ENCODE results near the gene CEACAM19.
"Not testable (repeated sequence)": the region's sequence is repeated elsewhere in the genome, so short reads cannot be mapped to it uniquely, and the experiment has no call there.

CEACAM19 gene, protein sequence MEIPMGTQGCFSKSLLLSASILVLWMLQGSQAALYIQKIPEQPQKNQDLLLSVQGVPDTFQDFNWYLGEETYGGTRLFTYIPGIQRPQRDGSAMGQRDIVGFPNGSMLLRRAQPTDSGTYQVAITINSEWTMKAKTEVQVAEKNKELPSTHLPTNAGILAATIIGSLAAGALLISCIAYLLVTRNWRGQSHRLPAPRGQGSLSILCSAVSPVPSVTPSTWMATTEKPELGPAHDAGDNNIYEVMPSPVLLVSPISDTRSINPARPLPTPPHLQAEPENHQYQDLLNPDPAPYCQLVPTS

DNA sequence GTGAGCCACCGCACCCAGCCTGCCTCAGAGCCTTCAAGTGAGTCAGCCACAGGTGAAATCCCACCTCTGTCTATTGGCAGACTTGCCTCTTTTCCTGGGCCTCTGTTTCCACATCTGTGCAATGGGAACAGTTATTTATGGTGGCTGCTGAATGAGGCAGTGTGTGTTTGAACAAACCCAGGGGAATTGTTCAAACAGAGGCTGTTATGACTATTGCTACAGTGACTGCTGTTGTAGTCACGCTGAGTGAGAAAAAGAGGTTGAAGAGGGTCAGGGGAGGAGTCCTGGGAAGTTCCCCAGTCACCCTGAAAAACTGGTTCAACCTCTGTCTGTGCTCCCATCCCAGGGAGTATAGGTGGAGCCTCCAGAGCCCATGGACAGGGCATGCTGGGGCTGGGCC lies at the start of gene CEACAM19:
Gene CEACAM19 (plus strand): TSS at position 83 of the 400 bp plus-strand sequence. CDS start 450 bp downstream, outside the sequence.
- Histone ChIP-seq H3K9me3 (ENCODE audit: control insufficient read depth, insufficient read depth, low read length) (no peaks in the 10 kb centered on the region), H3K36me3 (ENCODE audit: control insufficient read depth, insufficient read depth, low read length) (no peaks in the 10 kb centered on the region), H3K4me3 (ENCODE audit: low read depth, low read length) (no peak within 1 kb of the TSS), H3K27me3 (ENCODE audit: control insufficient read depth, insufficient read depth, low read length) (no peaks in the 10 kb centered on the region), H3K9ac (ENCODE audit: low read depth, low read length) (no peak within 1 kb of the TSS), H3K4me1 (ENCODE audit: control insufficient read depth, insufficient read depth, low read length) (no peaks in the 10 kb centered on the region)

DNA sequence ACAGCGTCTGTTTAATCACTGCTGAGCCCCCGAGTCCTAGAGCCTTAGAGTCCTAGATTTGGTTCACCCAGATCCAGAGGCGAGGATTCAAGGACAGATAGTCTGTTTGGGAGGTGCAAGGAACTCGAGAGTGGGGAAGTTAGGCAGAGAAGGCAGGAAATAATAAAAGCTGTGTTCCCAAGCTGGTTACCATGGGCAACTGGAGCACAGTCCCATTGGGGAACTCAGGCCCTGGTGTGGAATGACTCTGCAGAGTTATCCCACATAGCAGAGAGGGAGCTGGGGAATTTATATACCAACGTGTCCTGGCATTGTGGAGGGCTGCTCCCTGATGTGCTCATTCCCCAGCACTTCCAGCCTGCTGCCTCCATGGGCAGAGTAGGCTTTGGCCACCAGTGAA lies 48.2 kb upstream of the CEACAM19 start:
- Histone ChIP-seq H3K9me3 (ENCODE audit: control insufficient read depth, insufficient read depth, low read length) (no peaks in the 10 kb centered on the region), H3K9ac (ENCODE audit: low read depth, low read length) (no peak overlapping the region), H3K27me3 (ENCODE audit: control insufficient read depth, insufficient read depth, low read length) (no peaks in the 10 kb centered on the region), H3K4me3 (ENCODE audit: low read depth, low read length) (no peak overlapping the region), H3K4me1 (ENCODE audit: control insufficient read depth, insufficient read depth, low read length) (no peaks in the 10 kb centered on the region), H3K36me3 (ENCODE audit: control insufficient read depth, insufficient read depth, low read length) (no peaks in the 10 kb centered on the region)

DNA sequence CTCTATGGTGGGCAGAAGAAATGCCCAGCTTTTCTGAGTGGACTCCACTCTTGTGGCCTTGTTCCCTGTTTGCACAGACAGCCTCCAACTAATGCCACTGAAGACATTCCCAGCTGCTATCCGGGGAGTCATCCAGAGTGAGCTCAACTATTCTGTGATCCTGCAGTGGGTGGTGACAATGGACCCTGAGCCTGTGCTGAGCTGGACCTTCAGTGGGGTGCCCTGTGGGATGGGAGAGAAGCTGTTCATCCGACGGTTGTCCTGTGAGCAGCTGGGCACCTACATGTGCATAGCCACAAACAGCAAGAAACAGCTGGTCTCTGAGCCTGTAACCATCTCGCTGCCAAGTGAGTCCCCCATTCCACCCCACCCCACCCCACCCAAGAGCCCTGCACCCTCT lies 47.7 kb upstream of the CEACAM19 start:
- Histone ChIP-seq H3K36me3 (ENCODE audit: control insufficient read depth, insufficient read depth, low read length) (no peaks in the 10 kb centered on the region), H3K9ac (ENCODE audit: low read depth, low read length) (no peak overlapping the region), H3K9me3 (ENCODE audit: control insufficient read depth, insufficient read depth, low read length) (no peaks in the 10 kb centered on the region), H3K4me1 (ENCODE audit: control insufficient read depth, insufficient read depth, low read length) (no peaks in the 10 kb centered on the region), H3K27me3 (ENCODE audit: control insufficient read depth, insufficient read depth, low read length) (no peaks in the 10 kb centered on the region), H3K4me3 (ENCODE audit: low read depth, low read length) (no peak overlapping the region)

DNA sequence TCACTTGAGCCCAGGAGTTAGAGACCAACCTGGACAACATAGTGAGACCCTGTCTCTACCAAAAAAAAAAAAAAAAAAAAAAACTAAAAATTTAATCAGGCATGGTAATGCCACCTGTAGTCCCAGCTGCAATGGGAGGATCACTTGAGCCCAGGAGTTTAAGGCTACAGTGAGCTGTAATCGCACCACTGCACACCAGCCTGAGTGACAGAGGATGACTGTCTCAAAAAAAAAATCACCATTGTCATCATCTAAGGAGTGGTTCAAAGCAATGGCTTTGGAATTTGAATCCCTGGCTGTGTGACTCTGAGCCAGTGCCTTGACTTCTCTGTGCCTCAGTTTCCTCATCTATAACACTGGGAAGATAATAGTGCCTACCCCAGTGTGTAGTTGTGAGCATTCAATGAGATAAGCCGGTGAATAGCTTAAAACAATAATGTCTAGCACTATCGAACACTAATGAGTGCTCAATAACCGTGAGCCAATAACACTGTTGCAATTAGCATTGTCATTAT lies 46.4 kb upstream of the CEACAM19 start:
- H3K9ac ChIP-seq (ENCODE audit: low read depth, low read length): no peak overlapping the region
- no peaks in the 10 kb centered on the region for H3K4me1 ChIP-seq (ENCODE audit: control insufficient read depth, insufficient read depth, low read length)
- no peaks in the 10 kb centered on the region for H3K36me3 ChIP-seq (ENCODE audit: control insufficient read depth, insufficient read depth, low read length)
- no peaks in the 10 kb centered on the region for H3K9me3 ChIP-seq (ENCODE audit: control insufficient read depth, insufficient read depth, low read length)
- H3K27me3 ChIP-seq (ENCODE audit: control insufficient read depth, insufficient read depth, low read length): no peaks in the 10 kb centered on the region
- no peak overlapping the region for H3K4me3 ChIP-seq (ENCODE audit: low read depth, low read length)

DNA sequence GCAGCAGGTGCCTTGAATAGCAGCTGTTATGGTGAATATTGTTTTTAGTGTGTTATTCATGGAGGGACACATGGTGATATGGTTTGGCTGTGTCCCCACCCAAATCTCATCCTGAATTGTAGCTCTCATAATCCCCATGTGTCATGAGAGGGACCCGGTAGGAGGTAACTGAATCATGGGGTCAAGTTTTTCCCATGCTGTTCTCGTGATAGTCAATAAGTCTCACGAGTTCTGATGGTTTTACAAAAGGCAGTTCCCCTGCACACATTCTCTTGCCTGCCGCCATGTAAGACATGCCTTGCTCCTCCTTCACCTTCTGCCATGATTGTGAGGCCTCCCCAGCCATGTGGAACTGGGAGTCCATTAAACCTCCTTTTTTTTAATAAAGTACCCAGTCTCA lies 45.6 kb upstream of the CEACAM19 start:
- not testable (repeated sequence) for H3K9me3 ChIP-seq (ENCODE audit: control insufficient read depth, insufficient read depth, low read length); H3K9ac ChIP-seq (ENCODE audit: low read depth, low read length); H3K4me3 ChIP-seq (ENCODE audit: low read depth, low read length); H3K27me3 ChIP-seq (ENCODE audit: control insufficient read depth, insufficient read depth, low read length); H3K4me1 ChIP-seq (ENCODE audit: control insufficient read depth, insufficient read depth, low read length); H3K36me3 ChIP-seq (ENCODE audit: control insufficient read depth, insufficient read depth, low read length)

DNA sequence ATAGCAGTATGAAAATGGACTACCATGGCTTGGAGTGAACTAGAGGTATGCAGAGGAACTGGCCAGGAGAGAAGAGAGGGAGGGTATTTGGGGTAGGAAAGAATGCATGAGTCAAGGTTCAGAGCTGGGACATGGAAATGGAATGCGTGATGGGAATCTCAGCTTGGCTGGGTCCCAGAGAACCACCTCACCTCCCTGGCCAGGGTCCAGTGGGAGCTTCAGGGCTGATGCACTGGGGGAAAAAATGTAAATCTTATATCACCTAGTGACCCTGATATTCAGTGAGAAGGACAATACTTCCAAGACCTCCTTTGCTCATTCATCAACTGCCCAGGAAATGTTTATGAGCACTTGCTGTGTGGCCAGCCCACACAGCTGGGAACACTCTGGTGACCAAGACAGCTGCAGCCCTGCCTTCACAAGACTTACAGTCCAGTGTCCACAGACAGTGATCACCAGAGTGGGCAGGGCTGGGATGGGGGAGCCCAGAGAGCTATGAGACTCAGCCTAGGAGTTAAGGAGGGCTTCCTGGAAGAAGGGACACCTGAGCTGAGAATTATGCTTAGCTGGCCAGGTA lies 45.1 kb upstream of the CEACAM19 start:
- H3K9me3 ChIP-seq (ENCODE audit: control insufficient read depth, insufficient read depth, low read length): no peaks in the 10 kb centered on the region
- no peaks in the 10 kb centered on the region for H3K36me3 ChIP-seq (ENCODE audit: control insufficient read depth, insufficient read depth, low read length)
- H3K27me3 ChIP-seq (ENCODE audit: control insufficient read depth, insufficient read depth, low read length): no peaks in the 10 kb centered on the region
- no peaks in the 10 kb centered on the region for H3K4me1 ChIP-seq (ENCODE audit: control insufficient read depth, insufficient read depth, low read length)
- H3K4me3 ChIP-seq (ENCODE audit: low read depth, low read length): no peak overlapping the region
- H3K9ac ChIP-seq (ENCODE audit: low read depth, low read length): no peak overlapping the region

DNA sequence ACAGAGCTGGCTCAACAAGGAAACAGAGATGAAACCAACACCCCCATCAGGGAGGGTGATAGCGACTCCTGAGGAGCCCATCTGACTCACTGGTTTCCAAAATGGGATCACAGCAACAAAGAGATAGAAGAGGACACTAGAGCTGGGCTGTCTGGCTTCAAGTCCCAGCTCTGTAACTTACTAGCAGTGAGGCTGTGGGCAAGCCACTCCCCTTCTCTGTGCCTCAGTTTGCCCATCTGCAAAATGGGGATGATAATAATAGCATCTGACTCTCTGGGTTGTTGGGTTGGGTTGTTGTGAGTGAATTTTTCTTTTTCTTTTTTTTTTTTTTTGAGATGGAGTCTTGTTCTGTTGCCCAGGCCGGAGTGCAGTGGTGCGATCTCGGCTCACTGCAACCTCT lies 43.7 kb upstream of the CEACAM19 start:
- H3K27me3 ChIP-seq (ENCODE audit: control insufficient read depth, insufficient read depth, low read length): no peaks in the 10 kb centered on the region
- H3K4me3 ChIP-seq (ENCODE audit: low read depth, low read length): no peak overlapping the region
- no peaks in the 10 kb centered on the region for H3K9me3 ChIP-seq (ENCODE audit: control insufficient read depth, insufficient read depth, low read length)
- no peaks in the 10 kb centered on the region for H3K4me1 ChIP-seq (ENCODE audit: control insufficient read depth, insufficient read depth, low read length)
- H3K9ac ChIP-seq (ENCODE audit: low read depth, low read length): no peak overlapping the region
- no peaks in the 10 kb centered on the region for H3K36me3 ChIP-seq (ENCODE audit: control insufficient read depth, insufficient read depth, low read length)

DNA sequence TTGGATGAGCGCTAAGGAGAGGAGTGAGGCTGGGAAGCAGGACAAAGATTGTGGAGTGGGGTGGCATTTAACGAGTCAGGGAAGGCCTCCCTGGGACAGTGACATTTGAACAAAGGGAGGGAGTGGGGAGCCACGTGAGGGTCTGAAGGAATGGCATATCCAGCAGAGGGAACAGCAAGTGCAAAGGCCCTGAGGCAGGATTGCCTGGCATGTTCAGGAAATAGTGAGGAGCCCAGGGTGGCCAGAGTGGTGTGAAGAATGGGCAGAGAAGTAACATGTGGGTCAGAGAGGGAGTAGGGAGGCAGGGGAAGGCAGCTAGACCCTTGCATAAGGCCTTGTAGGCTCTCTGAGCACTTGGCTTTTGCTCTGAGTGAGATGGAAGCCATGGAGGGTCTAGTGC lies 42.5 kb upstream of the CEACAM19 start:
- Histone ChIP-seq H3K9me3 (ENCODE audit: control insufficient read depth, insufficient read depth, low read length) (no peaks in the 10 kb centered on the region), H3K4me1 (ENCODE audit: control insufficient read depth, insufficient read depth, low read length) (no peaks in the 10 kb centered on the region)

DNA sequence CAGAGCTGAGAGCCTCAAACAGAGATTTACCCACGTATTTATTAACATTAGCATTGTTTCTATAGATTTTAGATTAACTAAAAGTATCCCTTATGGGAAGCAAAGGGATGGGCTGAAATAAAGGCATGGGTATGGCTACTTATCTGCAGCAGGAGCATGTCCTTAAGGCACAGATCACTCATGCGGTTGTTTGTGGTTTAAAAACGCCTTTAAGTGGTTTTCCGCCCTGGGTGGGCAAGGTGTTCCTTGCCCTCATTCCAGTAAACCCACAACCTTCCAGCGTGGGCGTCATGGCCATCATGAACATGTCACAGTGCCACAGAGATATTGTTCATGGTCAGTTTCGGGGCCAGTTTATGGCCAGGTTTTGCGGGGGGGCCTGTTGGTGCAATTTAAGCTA lies 39.7 kb upstream of the CEACAM19 start:
- H3K36me3 ChIP-seq (ENCODE audit: control insufficient read depth, insufficient read depth, low read length); H3K9ac ChIP-seq (ENCODE audit: low read depth, low read length); H3K4me3 ChIP-seq (ENCODE audit: low read depth, low read length); H3K27me3 ChIP-seq (ENCODE audit: control insufficient read depth, insufficient read depth, low read length); H3K9me3 ChIP-seq (ENCODE audit: control insufficient read depth, insufficient read depth, low read length); H3K4me1 ChIP-seq (ENCODE audit: control insufficient read depth, insufficient read depth, low read length): not testable (repeated sequence)

More for the DNA sequence above, 42.5 kb upstream of the CEACAM19 start:
- no peaks in the 10 kb centered on the region for H3K36me3 ChIP-seq (ENCODE audit: control insufficient read depth, insufficient read depth, low read length)
- H3K9ac ChIP-seq (ENCODE audit: low read depth, low read length): no peak overlapping the region
- no peak overlapping the region for H3K4me3 ChIP-seq (ENCODE audit: low read depth, low read length)
- no peaks in the 10 kb centered on the region for H3K27me3 ChIP-seq (ENCODE audit: control insufficient read depth, insufficient read depth, low read length)

DNA sequence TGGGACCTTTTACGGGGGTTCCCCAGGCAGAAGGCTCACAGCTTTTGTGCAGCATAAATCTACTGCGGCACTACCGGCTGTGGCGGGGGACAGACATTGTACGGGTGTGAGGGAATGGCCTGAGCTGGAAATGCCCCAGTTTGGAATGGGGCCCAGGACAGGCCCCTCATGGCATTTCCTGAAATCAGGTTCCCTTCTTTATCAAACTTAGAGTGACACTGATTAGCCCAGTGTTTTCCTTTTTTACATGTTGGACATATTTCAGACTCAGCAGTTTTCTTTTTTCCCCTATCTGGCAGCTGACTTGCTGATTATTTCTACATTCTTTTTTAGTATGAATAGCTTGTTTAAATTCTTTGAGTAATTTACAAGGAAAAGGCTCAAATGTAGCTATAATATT lies 37.2 kb upstream of the CEACAM19 start:
- H3K27me3 ChIP-seq (ENCODE audit: control insufficient read depth, insufficient read depth, low read length); H3K9ac ChIP-seq (ENCODE audit: low read depth, low read length); H3K36me3 ChIP-seq (ENCODE audit: control insufficient read depth, insufficient read depth, low read length); H3K4me3 ChIP-seq (ENCODE audit: low read depth, low read length); H3K9me3 ChIP-seq (ENCODE audit: control insufficient read depth, insufficient read depth, low read length); H3K4me1 ChIP-seq (ENCODE audit: control insufficient read depth, insufficient read depth, low read length): not testable (repeated sequence)

DNA sequence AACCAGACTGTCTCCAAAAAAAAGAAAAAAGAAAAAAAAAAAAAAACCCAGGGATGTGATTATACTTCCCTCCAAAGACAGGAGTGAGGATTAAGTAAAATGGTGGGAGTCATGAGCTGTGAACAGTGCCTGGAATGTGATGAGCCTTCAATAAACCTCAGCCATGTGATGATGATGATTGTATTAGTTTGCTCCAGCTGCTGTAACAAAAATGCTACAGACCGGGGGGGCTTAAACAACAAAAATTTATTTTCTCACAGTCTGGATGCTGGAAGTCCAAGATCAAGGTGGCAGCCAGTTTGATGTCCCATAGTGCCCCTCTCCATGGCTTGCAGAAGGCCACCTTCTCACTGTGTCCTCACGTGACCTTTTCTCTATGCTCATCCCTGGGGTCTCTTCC lies 36.5 kb upstream of the CEACAM19 start:
- H3K27me3 ChIP-seq (ENCODE audit: control insufficient read depth, insufficient read depth, low read length): no peaks in the 10 kb centered on the region
- H3K9ac ChIP-seq (ENCODE audit: low read depth, low read length): no peak overlapping the region
- no peaks in the 10 kb centered on the region for H3K36me3 ChIP-seq (ENCODE audit: control insufficient read depth, insufficient read depth, low read length)
- H3K4me3 ChIP-seq (ENCODE audit: low read depth, low read length): no peak overlapping the region
- no peaks in the 10 kb centered on the region for H3K9me3 ChIP-seq (ENCODE audit: control insufficient read depth, insufficient read depth, low read length)
- H3K4me1 ChIP-seq (ENCODE audit: control insufficient read depth, insufficient read depth, low read length): peaks cover 2% of the 10 kb centered on the region

Data from iPS-15b (cell line).